ENCODE data around the gene FAM50A. TPM values are rescaled to one million over a fixed set of nuclear protein-coding genes. Genes with fewer than 3 reads are reported as not detected.

Gene FAM50A
- total RNA-seq, 2 experiments from 2014 or later, result 39.7 to 43.7 TPM

DNA sequence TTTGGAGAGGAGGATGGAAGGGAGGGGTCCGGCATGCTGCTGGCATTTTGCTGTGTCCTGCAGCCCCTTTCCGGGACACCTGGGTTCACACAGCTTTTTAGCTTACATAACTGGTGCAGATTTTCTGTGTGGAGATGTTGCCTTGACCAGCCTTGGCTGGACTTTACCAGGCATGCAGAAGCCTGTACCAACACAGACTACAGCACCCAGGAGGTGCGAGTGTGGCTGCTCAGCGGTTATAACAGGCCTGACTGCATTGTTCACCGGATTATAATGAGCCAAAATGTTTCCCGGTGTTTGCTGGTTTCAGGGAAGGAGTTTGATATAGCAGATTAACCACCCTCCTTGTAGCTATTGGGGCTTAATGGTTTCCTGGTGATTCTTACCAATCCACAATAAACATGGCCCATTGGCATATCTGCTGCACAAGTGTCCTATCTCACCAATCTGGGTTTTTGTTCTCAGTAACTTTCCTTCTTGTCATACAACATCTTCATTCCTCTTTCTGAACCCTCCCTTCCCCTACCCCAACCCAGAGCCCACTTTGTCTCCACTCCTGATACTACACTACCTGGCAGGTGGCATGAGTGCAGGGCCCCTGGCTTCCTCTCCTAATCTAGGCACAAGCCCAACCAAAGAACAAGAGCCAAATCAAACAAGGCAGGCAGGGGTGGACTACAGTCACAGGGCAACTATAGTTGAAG lies 41.9 kb upstream of the FAM50A start:
- Mint-ChIP-seq H3K27ac (no peak overlapping the region), H3K36me3 (ENCODE audit: low read depth) (peaks cover 26% of the 10 kb centered on the region), H3K9me3 (no peaks in the 10 kb centered on the region), H3K4me1 (ENCODE audit: low read depth) (peaks cover 9% of the 10 kb centered on the region), H3K4me3 (no peak overlapping the region), H3K27me3 (ENCODE audit: low read depth) (no peaks in the 10 kb centered on the region)
- DNase-seq, result no peak
- CTCF ChIA-PET, result no interaction called here
- intact Hi-C loops (cut with micrococcal nuclease), result no loop called here

DNA sequence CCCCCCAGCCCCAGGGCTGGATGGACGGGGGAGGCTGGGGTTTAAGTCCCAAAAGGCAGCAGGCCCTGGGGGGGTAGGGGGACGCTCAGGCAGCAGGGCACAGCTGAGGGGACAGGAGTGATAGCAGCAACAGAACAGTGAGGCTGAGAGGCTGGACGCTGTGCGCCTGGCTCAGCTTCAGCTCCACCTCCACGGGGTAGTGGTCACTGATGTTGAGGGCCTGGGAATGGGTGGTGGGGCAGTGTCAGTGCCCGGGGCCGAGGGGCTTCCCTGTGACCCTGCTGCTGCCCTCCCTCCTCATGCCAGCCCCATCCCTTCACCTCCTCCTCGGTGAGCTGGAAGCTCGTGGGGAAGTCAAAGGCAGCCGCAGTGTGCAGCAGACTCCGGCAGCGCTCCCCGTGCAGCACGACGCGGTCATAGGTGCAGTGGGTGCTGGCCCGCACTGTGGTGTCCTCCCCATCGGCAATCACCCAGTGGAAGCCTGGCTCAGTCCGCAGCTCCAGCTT lies 41.3 kb upstream of the FAM50A start:
- Mint-ChIP-seq H3K27ac (no peak overlapping the region), H3K4me1 (ENCODE audit: low read depth) (peaks cover 9% of the 10 kb centered on the region), H3K27me3 (ENCODE audit: low read depth) (no peaks in the 10 kb centered on the region), H3K4me3 (no peak overlapping the region), H3K36me3 (ENCODE audit: low read depth) (peaks cover 26% of the 10 kb centered on the region), H3K9me3 (no peaks in the 10 kb centered on the region)
- intact Hi-C loops (cut with micrococcal nuclease), result no loop called here
- DNase-seq, result no peak
- CTCF ChIA-PET, result no interaction called here

DNA sequence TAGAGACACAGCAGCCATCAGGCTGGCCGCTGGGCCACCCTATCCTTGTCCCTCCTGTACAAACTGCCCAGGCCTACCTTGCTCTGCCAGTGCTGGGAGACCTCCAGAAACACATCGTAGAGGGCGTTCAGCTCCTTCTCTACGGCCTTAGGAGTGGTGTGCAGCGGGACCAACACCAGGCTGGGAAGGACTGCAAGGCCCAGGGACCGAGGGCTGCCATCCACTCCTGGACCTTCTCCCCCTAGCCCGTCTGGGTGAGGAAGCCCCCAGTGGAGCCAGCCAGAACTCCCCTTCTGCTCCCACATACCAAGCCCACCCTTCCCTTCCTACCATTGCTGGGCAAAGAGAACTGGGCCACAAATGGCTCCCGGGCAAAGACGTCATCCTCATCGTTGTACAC lies 40.7 kb upstream of the FAM50A start:
- CTCF ChIA-PET, result no interaction called here
- no peak for DNase-seq
- intact Hi-C loops (cut with micrococcal nuclease), result no loop called here
- H3K4me1 Mint-ChIP-seq (ENCODE audit: low read depth), result peaks cover 9% of the 10 kb centered on the region
- no peak overlapping the region for H3K27ac Mint-ChIP-seq
- no peaks in the 10 kb centered on the region for H3K9me3 Mint-ChIP-seq
- H3K36me3 Mint-ChIP-seq (ENCODE audit: low read depth), result peaks cover 24% of the 10 kb centered on the region
- H3K27me3 Mint-ChIP-seq (ENCODE audit: low read depth), result no peaks in the 10 kb centered on the region
- no peak overlapping the region for H3K4me3 Mint-ChIP-seq

DNA sequence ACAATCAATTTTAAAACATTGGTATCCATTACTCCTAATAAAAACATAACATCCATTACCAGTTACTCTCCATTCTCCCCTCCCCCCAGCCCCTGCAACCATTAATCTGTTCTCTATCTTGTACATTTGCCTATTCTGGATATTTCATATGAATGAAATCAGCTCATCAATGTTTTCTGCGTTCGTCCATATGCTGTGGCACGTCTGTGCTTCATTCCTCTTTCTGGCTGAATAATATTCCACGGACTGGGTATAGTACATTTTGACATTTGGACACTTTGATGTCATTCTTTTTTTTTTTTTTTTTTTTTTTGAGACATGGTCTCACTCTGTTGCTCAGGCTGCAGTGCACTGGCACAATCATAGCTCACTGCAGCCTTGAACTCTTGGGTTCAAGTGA lies 40.1 kb upstream of the FAM50A start:
- CTCF ChIA-PET, result no interaction called here
- Mint-ChIP-seq H3K36me3 (ENCODE audit: low read depth) (peaks cover 18% of the 10 kb centered on the region), H3K4me1 (ENCODE audit: low read depth) (peaks cover 12% of the 10 kb centered on the region), H3K27ac (no peak overlapping the region), H3K9me3 (no peaks in the 10 kb centered on the region), H3K4me3 (no peak overlapping the region), H3K27me3 (ENCODE audit: low read depth) (no peaks in the 10 kb centered on the region)
- intact Hi-C loops (cut with micrococcal nuclease), result no loop called here
- no peak for DNase-seq

DNA sequence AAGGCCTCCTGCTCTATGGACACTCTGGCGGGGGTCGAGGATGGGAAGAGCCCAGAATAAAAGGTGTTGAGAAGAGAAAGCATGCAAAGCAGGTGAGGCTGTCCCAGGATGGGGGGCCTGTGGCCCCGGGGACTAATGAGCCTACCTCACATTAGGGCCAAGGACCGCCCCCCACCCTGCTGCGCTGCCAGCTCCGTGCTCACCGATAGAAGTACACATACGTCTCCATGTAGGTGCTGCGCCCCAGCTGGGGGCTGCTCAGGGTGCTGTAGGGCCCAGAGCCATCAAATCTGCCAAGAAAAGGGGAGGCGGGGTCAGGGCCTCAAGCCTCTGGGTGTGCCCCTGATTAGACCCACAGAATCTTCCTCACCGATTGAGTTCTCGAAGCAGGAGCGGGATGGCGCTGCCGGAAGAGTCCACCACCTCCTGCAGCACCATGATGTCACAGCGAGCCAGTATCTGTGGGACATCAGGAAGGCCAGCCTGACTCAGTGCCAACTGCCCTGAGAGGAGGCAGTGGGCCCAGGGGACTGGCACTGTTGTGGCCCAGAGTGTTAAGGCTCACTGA lies 39.2 kb upstream of the FAM50A start:
- intact Hi-C loops (cut with micrococcal nuclease), result no loop called here
- H3K27ac Mint-ChIP-seq, result no peak overlapping the region
- H3K4me1 Mint-ChIP-seq (ENCODE audit: low read depth), result peaks cover 14% of the 10 kb centered on the region
- CTCF ChIA-PET, result no interaction called here
- H3K9me3 Mint-ChIP-seq, result no peaks in the 10 kb centered on the region
- DNase-seq, result no peak
- no peaks in the 10 kb centered on the region for H3K27me3 Mint-ChIP-seq (ENCODE audit: low read depth)
- no peak overlapping the region for H3K4me3 Mint-ChIP-seq
- H3K36me3 Mint-ChIP-seq (ENCODE audit: low read depth), result peaks cover 9% of the 10 kb centered on the region

DNA sequence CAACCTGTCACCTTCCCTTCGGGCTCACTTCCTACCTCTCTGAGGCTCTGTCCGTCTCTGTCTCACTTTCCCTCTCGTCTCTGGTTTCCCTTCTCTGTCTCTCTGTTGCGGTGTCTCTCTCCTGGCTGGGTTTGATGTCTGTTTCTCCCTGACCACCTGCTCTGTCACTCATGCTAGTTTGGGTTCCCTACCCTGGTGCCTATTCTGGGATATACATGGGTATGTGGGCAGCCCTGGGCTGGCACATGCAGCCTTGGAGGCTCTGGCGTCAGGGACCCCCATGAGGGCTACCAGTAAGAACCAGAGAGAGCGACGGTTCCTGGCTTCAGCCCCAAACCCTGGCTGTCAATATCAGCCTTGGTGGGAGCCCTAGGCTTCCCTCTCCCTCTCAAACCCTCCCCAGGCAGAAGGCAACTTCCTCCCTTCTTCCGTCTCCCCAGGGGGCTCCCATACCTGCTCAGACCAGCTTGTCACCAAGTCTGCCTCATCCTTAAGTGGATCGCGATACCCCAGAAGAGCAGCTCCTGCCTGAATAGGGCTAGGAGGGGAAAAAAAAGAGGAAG lies 35.2 kb upstream of the FAM50A start:
- Mint-ChIP-seq H3K4me1 (ENCODE audit: low read depth) (peaks cover 13% of the 10 kb centered on the region), H3K27me3 (ENCODE audit: low read depth) (no peaks in the 10 kb centered on the region), H3K27ac (peak overlapping the region; percentile 50), H3K4me3 (peak overlapping the region; percentile 67), H3K36me3 (ENCODE audit: low read depth) (peaks cover 4% of the 10 kb centered on the region), H3K9me3 (no peaks in the 10 kb centered on the region)
- DNase-seq, result no peak
- intact Hi-C loops (cut with micrococcal nuclease), result no loop called here
- CTCF ChIA-PET, result interaction anchor here (2.8 kb wide), 1 partner anchor 10 kb away, joined by 17 read pairs; the partner anchor contains the start of gene RPL10

DNA sequence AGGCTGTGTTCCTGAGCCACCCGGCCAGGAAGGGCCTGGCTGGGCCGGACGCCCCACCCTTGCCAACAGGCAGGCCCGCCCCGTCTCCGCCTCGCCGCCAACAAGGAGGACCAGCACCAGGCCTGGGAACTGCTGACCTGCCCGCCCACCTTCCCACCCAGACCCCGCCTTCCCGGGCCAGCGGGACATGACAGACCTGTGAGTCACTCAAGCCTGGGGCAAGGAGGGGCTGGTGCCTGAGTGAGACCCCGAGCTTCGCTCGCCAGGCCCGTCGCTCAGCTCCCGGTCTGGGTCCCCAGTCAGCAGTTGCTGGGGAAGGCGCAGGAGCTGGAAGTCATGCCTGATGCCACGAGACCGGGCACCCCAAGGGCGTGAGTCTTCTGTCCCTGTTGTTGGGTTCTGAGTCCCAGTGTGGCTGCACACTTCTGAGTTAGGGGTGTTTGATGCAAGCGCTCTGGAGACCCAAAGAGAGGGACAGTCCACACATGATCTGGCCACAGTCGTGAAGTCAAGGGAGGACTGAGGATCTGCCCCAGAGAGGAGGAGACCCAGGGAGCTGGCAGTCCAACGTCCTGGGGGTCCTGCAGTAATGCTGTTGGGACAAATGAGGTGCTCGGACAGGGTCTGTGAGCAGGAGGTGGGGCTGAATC lies 34.6 kb upstream of the FAM50A start, which contains the start of gene DNASE1L1:
TSS of gene DNASE1L1 (minus strand) at position 33 of the 650 bp plus-strand sequence. CDS start 3,686 bp downstream, outside the sequence.
- H3K27me3 Mint-ChIP-seq (ENCODE audit: low read depth), result no peaks in the 10 kb centered on the region
- DNase-seq, result peak; percentile 39
- CTCF ChIA-PET, result interaction anchor here (0.6 to 2.8 kb wide), 4 partner anchors 11 to 127 kb away, joined by 3 to 17 read pairs (median 4); partner anchors contain the start of gene RPL10
- intact Hi-C loops (cut with micrococcal nuclease), result no loop called here
- peaks cover 6% of the 10 kb centered on the region for H3K36me3 Mint-ChIP-seq (ENCODE audit: low read depth)
- peak within 1 kb of the TSS; percentile 67 for H3K4me3 Mint-ChIP-seq
- H3K9me3 Mint-ChIP-seq, result no peaks in the 10 kb centered on the region
- peaks cover 13% of the 10 kb centered on the region for H3K4me1 Mint-ChIP-seq (ENCODE audit: low read depth)
- H3K27ac Mint-ChIP-seq, result peak within 1 kb of the TSS; percentile 50

DNA sequence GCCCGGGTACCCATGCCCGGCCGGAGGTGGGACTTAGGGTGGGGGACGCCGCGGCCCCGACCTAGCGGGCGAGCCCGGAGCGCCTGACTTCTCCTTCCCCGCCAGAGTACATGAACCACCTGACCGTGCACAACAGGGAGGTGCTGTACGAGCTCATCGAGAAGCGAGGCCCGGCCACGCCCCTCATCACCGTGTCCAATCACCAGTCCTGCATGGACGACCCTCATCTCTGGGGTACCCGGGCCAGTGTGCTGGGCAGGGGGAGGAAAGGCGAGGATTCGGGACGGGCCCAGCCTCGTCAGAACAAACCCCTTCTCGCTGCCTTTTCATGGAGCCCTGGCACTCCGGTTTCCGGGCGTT lies 32.0 kb upstream of the FAM50A start:
- CTCF ChIA-PET, result interaction anchor here (0.6 to 1.0 kb wide), 3 partner anchors 35 to 127 kb away, joined by 3 to 4 read pairs (median 3); no protein-coding TSS in a partner anchor
- Mint-ChIP-seq H3K4me3 (peak overlapping the region; percentile 76), H3K36me3 (ENCODE audit: low read depth) (peaks cover 8% of the 10 kb centered on the region), H3K9me3 (no peaks in the 10 kb centered on the region), H3K27ac (peak overlapping the region; percentile 79), H3K27me3 (ENCODE audit: low read depth) (no peaks in the 10 kb centered on the region), H3K4me1 (ENCODE audit: low read depth) (peaks cover 13% of the 10 kb centered on the region)
- intact Hi-C loops (cut with micrococcal nuclease), result loop anchor here (1.0 kb wide), 3 partner anchors 14 to 66 kb away; partner anchors contain the start of genes ATP6AP1 and RPL10
- peak; percentile 64 for DNase-seq

DNA sequence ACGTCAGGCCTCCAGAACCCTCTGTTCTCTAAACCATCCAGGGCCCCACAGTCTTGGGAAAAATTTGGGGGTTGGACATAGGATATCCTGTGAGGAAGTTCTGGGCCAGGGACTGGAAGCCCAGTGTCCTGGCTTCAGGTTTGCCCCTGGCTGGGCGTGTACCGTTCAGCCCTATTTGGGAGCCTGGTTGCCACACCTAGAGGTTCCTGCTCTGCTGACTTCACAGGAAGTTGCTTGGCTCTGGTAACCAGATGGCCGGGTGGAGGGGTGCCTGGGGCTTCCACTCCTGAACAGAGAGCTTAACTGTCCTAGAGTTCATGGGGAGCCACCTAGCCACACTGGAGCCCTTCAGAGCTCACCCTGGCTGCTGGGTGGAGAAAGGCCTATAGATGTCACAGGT lies 31.5 kb upstream of the FAM50A start:
- peak overlapping the region; percentile 79 for H3K27ac Mint-ChIP-seq
- no peaks in the 10 kb centered on the region for H3K9me3 Mint-ChIP-seq
- no peaks in the 10 kb centered on the region for H3K27me3 Mint-ChIP-seq (ENCODE audit: low read depth)
- H3K4me3 Mint-ChIP-seq, result peak overlapping the region; percentile 76
- peaks cover 13% of the 10 kb centered on the region for H3K4me1 Mint-ChIP-seq (ENCODE audit: low read depth)
- intact Hi-C loops (cut with micrococcal nuclease), result loop anchor here (1.0 kb wide), 1 partner anchor 66 kb away; no protein-coding TSS in a partner anchor
- CTCF ChIA-PET, result interaction anchor here (0.7 to 1.0 kb wide), 2 partner anchors 37 to 126 kb away, joined by 3 read pairs; no protein-coding TSS in a partner anchor
- peak; percentile 53 for DNase-seq
- H3K36me3 Mint-ChIP-seq (ENCODE audit: low read depth), result peaks cover 8% of the 10 kb centered on the region

DNA sequence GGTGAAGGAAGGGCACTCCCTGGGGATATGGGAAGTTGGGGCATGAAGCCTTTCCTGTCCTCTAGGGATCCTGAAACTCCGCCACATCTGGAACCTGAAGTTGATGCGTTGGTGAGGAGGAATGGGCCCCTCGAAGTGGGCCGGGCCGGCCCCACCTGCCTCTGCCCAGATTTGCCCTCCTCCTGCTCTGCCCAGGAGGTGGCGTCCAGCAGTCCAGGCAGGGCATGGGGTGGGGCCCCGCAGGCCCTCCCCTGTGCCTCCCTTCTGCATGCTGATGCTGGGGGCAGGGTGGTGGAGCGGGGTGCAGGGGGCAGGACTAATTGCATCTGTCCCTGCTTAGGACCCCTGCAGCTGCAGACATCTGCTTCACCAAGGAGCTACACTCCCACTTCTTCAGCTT lies 30.8 kb upstream of the FAM50A start:
- CTCF ChIA-PET, result no interaction called here
- Mint-ChIP-seq H3K4me3 (no peak overlapping the region), H3K9me3 (no peaks in the 10 kb centered on the region), H3K36me3 (ENCODE audit: low read depth) (peaks cover 8% of the 10 kb centered on the region), H3K27me3 (ENCODE audit: low read depth) (no peaks in the 10 kb centered on the region), H3K4me1 (ENCODE audit: low read depth) (peaks cover 13% of the 10 kb centered on the region), H3K27ac (no peak overlapping the region)
- no peak for DNase-seq
- intact Hi-C loops (cut with micrococcal nuclease), result no loop called here

DNA sequence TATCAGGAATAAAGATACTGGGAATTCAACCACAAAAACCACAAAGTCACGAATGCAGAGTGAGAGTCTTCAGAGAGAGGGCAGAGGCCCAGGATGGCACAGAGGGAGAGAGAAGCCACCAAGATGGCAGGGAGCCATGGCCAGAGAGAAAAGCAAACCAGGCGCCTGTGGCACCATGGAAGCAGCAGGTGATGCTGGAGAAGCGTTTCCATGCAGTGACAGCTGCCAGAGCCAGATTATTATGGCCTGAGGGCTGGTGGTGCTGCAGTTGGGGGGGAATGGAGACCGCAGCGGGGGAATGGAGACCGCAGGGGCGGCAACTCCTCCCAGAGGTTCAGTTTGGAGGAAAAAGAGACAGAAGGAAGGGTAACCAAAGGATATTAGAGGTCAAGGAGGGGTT lies 26.8 kb upstream of the FAM50A start:
- no peak overlapping the region for H3K27ac Mint-ChIP-seq
- CTCF ChIA-PET, result no interaction called here
- no peak for DNase-seq
- peaks cover 10% of the 10 kb centered on the region for H3K36me3 Mint-ChIP-seq (ENCODE audit: low read depth)
- no peaks in the 10 kb centered on the region for H3K9me3 Mint-ChIP-seq
- no peaks in the 10 kb centered on the region for H3K27me3 Mint-ChIP-seq (ENCODE audit: low read depth)
- H3K4me3 Mint-ChIP-seq, result no peak overlapping the region
- H3K4me1 Mint-ChIP-seq (ENCODE audit: low read depth), result peaks cover 9% of the 10 kb centered on the region
- intact Hi-C loops (cut with micrococcal nuclease), result no loop called here

DNA sequence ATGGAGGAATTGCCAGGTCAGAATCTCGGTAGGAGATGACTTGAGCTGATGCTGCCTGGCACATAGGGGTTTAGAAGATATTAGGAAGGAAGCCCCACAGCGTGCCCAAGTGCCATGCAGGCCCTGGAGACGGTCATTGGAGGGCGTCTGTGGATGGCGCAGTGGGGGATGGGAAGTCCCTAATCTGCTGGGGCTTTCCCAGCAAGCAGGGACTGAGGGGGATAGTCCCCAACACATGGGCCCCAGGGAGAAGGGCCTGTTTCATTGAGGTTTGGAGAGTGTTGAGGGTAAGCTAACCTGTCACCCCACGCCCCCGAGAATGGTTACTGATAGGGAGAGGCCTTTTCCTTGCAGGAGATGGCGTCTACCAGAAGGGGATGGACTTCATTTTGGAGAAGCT lies 24.8 kb upstream of the FAM50A start:
- peaks cover 4% of the 10 kb centered on the region for H3K4me1 Mint-ChIP-seq (ENCODE audit: low read depth)
- no peaks in the 10 kb centered on the region for H3K27me3 Mint-ChIP-seq (ENCODE audit: low read depth)
- H3K36me3 Mint-ChIP-seq (ENCODE audit: low read depth), result peaks cover 4% of the 10 kb centered on the region
- CTCF ChIA-PET, result no interaction called here
- H3K27ac Mint-ChIP-seq, result no peak overlapping the region
- no peak overlapping the region for H3K4me3 Mint-ChIP-seq
- H3K9me3 Mint-ChIP-seq, result no peaks in the 10 kb centered on the region
- no peak for DNase-seq
- intact Hi-C loops (cut with micrococcal nuclease), result no loop called here
